Liver (tissue), 9 donors: Measurements from ENCODE around the gene CHRNB1. TPM values are rescaled to one million over a fixed set of nuclear protein-coding genes. Genes with fewer than 3 reads are reported as not detected.

Source experiments
- DNase-seq: peaks from one replicate; pipeline ENCODE4 v3.0.0-alpha.2; 2017; ENCODE audit warnings: low spot score
- H3K27ac ChIP-seq, 2 donors: one replicate each; pipeline ENCODE4 v1.7.0; 2013; ENCODE audit warnings: inconsistent platforms in 2 of 2, low read length in 2 of 2, control low read depth in 1 of 2, low read depth in 1 of 2, mild to moderate bottlenecking in 1 of 2
- H3K27me3 ChIP-seq, 4 donors: one replicate each; pipeline versions ENCODE4 v1.6.1 to v1.7.0; 2013; ENCODE audit warnings: low read length in 3 of 4, inconsistent platforms in 1 of 4, mild to moderate bottlenecking in 1 of 4, moderate library complexity in 1 of 4; ENCODE audit not compliant: control insufficient read depth in 4 of 4, insufficient read depth in 4 of 4
- H3K36me3 ChIP-seq, 4 donors: one replicate each; pipeline versions ENCODE4 v1.6.1 to v1.7.0; 2013; ENCODE audit warnings: low read length in 3 of 4, mild to moderate bottlenecking in 3 of 4, low read depth in 1 of 4, moderate library complexity in 1 of 4; ENCODE audit not compliant: control insufficient read depth in 4 of 4, insufficient read depth in 3 of 4
- H3K4me1 ChIP-seq, 4 donors: one replicate each; pipeline versions ENCODE4 v1.6.1 to v1.7.0; 2013; ENCODE audit warnings: low read length in 3 of 4, mild to moderate bottlenecking in 3 of 4, moderate library complexity in 1 of 4; ENCODE audit not compliant: control insufficient read depth in 4 of 4, insufficient read depth in 4 of 4
- H3K4me3 ChIP-seq, 3 donors: one replicate each; pipeline versions ENCODE4 v1.6.1 to v1.7.0; 2013; ENCODE audit warnings: low read length in 3 of 3, control low read depth in 1 of 3, low read depth in 1 of 3, mild to moderate bottlenecking in 1 of 3
- H3K9ac ChIP-seq, 2 donors: one replicate each; pipeline ENCODE4 v1.7.0; 2013; ENCODE audit warnings: low read length in 2 of 2, mild to moderate bottlenecking in 2 of 2, moderate library complexity in 2 of 2, control low read depth in 1 of 2, low read depth in 1 of 2
- H3K9me3 ChIP-seq, 4 donors: one replicate each; pipeline versions ENCODE4 v1.6.1 to v1.7.0; 2013; ENCODE audit warnings: low read length in 3 of 4; ENCODE audit not compliant: control insufficient read depth in 4 of 4
- ATF3 ChIP-seq: IDR thresholded peaks from 2 replicates; pipeline ENCODE4 v1.6.1; 2016; ENCODE audit warnings: antibody characterized with exemption
- CTCF ChIP-seq: fragments of 150-350 bp; IDR thresholded peaks from 2 replicates; pipeline ENCODE4 v1.5.1; 2017; ENCODE audit warnings: improper control_type of control experiment, low read depth, low read length; ENCODE audit not compliant: missing input control
- EGR1 ChIP-seq, 2 donors: IDR thresholded peaks; 2 replicates each; pipeline ENCODE4 v1.6.1; 2016 to 2018; ENCODE audit warnings: antibody characterized with exemption in 2 of 2, low read depth in 2 of 2
- FOXA1 ChIP-seq: IDR thresholded peaks from 2 replicates; pipeline ENCODE4 v1.6.1; 2016; ENCODE audit warnings: antibody characterized with exemption
- FOXA2 ChIP-seq: IDR thresholded peaks from 2 replicates; pipeline ENCODE4 v1.6.1; 2016; ENCODE audit warnings: antibody characterized with exemption
- GABPA ChIP-seq, 2 donors: IDR thresholded peaks in 1 of 2; conservative IDR thresholded peaks in 1 of 2; 2 replicates each; pipeline ENCODE4 v1.6.1; 2016; ENCODE audit warnings: antibody characterized with exemption in 2 of 2, mild to moderate bottlenecking in 1 of 2, moderate library complexity in 1 of 2
- HNF4A ChIP-seq, 2 donors: conservative IDR thresholded peaks; 2 replicates each; pipeline ENCODE4 v1.6.1; 2016; ENCODE audit warnings: antibody characterized with exemption in 2 of 2, mild to moderate bottlenecking in 2 of 2
- HNF4G ChIP-seq: IDR thresholded peaks from 2 replicates; pipeline ENCODE4 v1.6.1; 2016; ENCODE audit warnings: antibody characterized with exemption
- JUND ChIP-seq, 2 donors: IDR thresholded peaks; 2 replicates each; pipeline ENCODE4 v1.6.1; 2016; ENCODE audit warnings: antibody characterized with exemption in 2 of 2
- MAX ChIP-seq: IDR thresholded peaks from 2 replicates; pipeline ENCODE4 v1.6.1; 2016; ENCODE audit warnings: antibody characterized with exemption
- RAD21 ChIP-seq, 2 donors: IDR thresholded peaks; 2 replicates each; pipeline ENCODE4 v1.6.1; 2016; ENCODE audit warnings: antibody characterized with exemption in 2 of 2, mild to moderate bottlenecking in 2 of 2
- REST ChIP-seq: IDR thresholded peaks from 2 replicates; pipeline ENCODE4 v1.6.1; 2016; ENCODE audit warnings: antibody characterized with exemption, mild to moderate bottlenecking
- RXRA ChIP-seq, 2 donors: IDR thresholded peaks; 2 replicates each; pipeline ENCODE4 v1.6.1; 2017 to 2018; ENCODE audit warnings: antibody characterized with exemption in 2 of 2, mild to moderate bottlenecking in 1 of 2
- SP1 ChIP-seq: IDR thresholded peaks from 2 replicates; pipeline ENCODE4 v1.6.1; 2018; ENCODE audit warnings: antibody characterized with exemption, mild to moderate bottlenecking
- TAF1 ChIP-seq: conservative IDR thresholded peaks from 2 replicates; pipeline ENCODE4 v1.6.1; 2016; ENCODE audit warnings: antibody characterized with exemption, mild to moderate bottlenecking
- YY1 ChIP-seq: IDR thresholded peaks from 2 replicates; pipeline ENCODE4 v1.6.1; 2016; ENCODE audit warnings: antibody characterized with exemption, mild to moderate bottlenecking
- ZBTB33 ChIP-seq: IDR thresholded peaks from 2 replicates; pipeline ENCODE4 v1.6.1; 2016; ENCODE audit warnings: antibody characterized with exemption
- WGBS: extraction: QIAGEN DNeasy Blood & Tissue Kit; methylation state at CpG from one replicate; pipeline ENCODE4 v1.1.7; 2013; 5-methylcytosine and 5-hydroxymethylcytosine counted together
- polyA plus RNA-seq, 2 donors: library from polyadenylated mRNA; stranded (reverse) in 1 of 2; unstranded in 1 of 2; fragments of 200-250 nt in 1 of 2; fragments of >200 nt in 1 of 2; fragmentation: Nextera tagmentation in 1 of 2; extraction: Ambion mirVana in 1 of 2; gene quantifications; one replicate each; pipeline versions ENCODE4 v1.2.1 to v1.2.3, GENCODE V29; 2013 to 2015
- total RNA-seq, 2 donors: library from RNA; depleted of rRNA; stranded (reverse); fragments of >200 nt; gene quantifications; one replicate each; pipeline ENCODE4 v1.2.3, GENCODE V29; 2014
- donor health status: healthy.
- donor health status: healthy.
- donor health status: healthy.
- donor health status: healthy.
- donor health status: healthy.

The CHRNB1 gene
- total and polyA plus RNA-seq, 4 donors = 4.2 to 11.5 (median 7.2) TPM

- H3K36me3 ChIP-seq = peaks cover 0 to 8% (median 3%) of the 10 kb centered on the region in 4 donors
- H3K27me3 ChIP-seq = no peaks in the 10 kb centered on the region
- H3K9me3 ChIP-seq = no peaks in the 10 kb centered on the region
- TF ChIP-seq HNF4A (conservative IDR thresholded peaks at IDR 0.05) = no peak
- no peak for TF ChIP-seq TAF1
- no peak for TF ChIP-seq HNF4G
- no peak for TF ChIP-seq JUND (IDR thresholded peaks at IDR 0.05)
- TF ChIP-seq EGR1 (IDR thresholded peaks at IDR 0.05; ENCODE audit: low read depth in 2 of 2) = no peak
- TF ChIP-seq RXRA (IDR thresholded peaks at IDR 0.05) = no peak
- TF ChIP-seq REST = no peak
- no peak for TF ChIP-seq ZBTB33
- no peak for TF ChIP-seq ATF3
- TF ChIP-seq FOXA1 = no peak
- TF ChIP-seq GABPA (IDR thresholded peaks at IDR 0.05 in 1 of 2, conservative IDR thresholded peaks at IDR 0.05 in 1 of 2) = no peak
- no peak for TF ChIP-seq MAX
- TF ChIP-seq CTCF = no peak
- TF ChIP-seq RAD21 (IDR thresholded peaks at IDR 0.05) = no peak
- TF ChIP-seq SP1 = no peak
- no peak for TF ChIP-seq YY1
- no peak for TF ChIP-seq FOXA2
- H3K4me3 ChIP-seq = no peak overlapping the region
- H3K27ac ChIP-seq = peak overlapping the region in 1 of 2 donors; percentile 46
- 85% methylated on average over 3 of the region's 3 CpGs for WGBS
- no peak overlapping the region for H3K9ac ChIP-seq
- peaks cover 0 to 20% (median 12%) of the 10 kb centered on the region in 4 donors for H3K4me1 ChIP-seq
- DNase-seq = no peak
These were observed 22.6 kb downstream of the CHRNB1 start for GRCh38 chr17:7467498-7467897.
